CD4-positive, alpha-beta T cell (primary cell): ENCODE data around the gene NOPCHAP1. TPM values are rescaled to one million over a fixed set of nuclear protein-coding genes. Genes with fewer than 3 reads are reported as not detected.

Experiments
- ATAC-seq: fragments of 200-7000 bp; cut with Tn5 transposase; one replicate; pipeline ENCODE4 v1.10.0; 2022; ENCODE audit warnings: mild to moderate bottlenecking; ENCODE audit not compliant: poor library complexity
- CTCF ChIA-PET: fragments of 350-600 bp; sonication (Branson Sonifier 250); formaldehyde crosslinking; loops from one replicate; lab custom pipeline; 2021; ENCODE audit warnings: antibody characterized with exemption, inconsistent platforms; lab: Charles Lee
- POLR2A ChIA-PET: fragments of 350-600 bp; sonication (Branson Sonifier 250); formaldehyde crosslinking; loops from one replicate; lab custom pipeline; 2021; ENCODE audit warnings: antibody characterized with exemption, inconsistent platforms; lab: Charles Lee
- DNase-seq, 14 experiments: peaks; one replicate each; pipeline ENCODE4 v3.0.0-alpha.2; 2013 to 2020; ENCODE audit warnings: mixed read lengths in 2 of 14
- H3K27ac ChIP-seq, 2 donors: one replicate each; pipeline versions ENCODE4 v1.5.1 to v1.7.0; 2013; ENCODE audit warnings: low read length in 2 of 2, low read depth in 1 of 2, mild to moderate bottlenecking in 1 of 2
- H3K27me3 ChIP-seq, 2 experiments: 1 replicate in 1 of 2; 2 replicates in 1 of 2; pipeline versions ENCODE4 v1.6.1 to v1.7.0; 2013; ENCODE audit warnings: low read length in 2 of 2, control low read depth in 1 of 2, mild to moderate bottlenecking in 1 of 2, moderate library complexity in 1 of 2; ENCODE audit not compliant: insufficient read depth in 2 of 2, control insufficient read depth in 1 of 2
- H3K36me3 ChIP-seq: one replicate; pipeline ENCODE4 v1.6.1; 2013; ENCODE audit warnings: low read length, control low read depth; ENCODE audit not compliant: insufficient read depth
- H3K4me1 ChIP-seq: one replicate; pipeline ENCODE4 v1.6.1; 2013; ENCODE audit warnings: low read length, control low read depth; ENCODE audit not compliant: insufficient read depth
- H3K4me3 ChIP-seq: one replicate; pipeline ENCODE4 v1.5.1; 2013; ENCODE audit warnings: mild to moderate bottlenecking, low read length, moderate library complexity
- H3K9me3 ChIP-seq, 2 experiments: 1 replicate in 1 of 2; 2 replicates in 1 of 2; pipeline versions ENCODE4 v1.6.1 to v1.7.0; 2013; ENCODE audit warnings: low read length in 2 of 2, mild to moderate bottlenecking in 2 of 2, control low read depth in 1 of 2, moderate library complexity in 1 of 2; ENCODE audit not compliant: control insufficient read depth in 1 of 2, insufficient read depth in 1 of 2
- H3K27ac Mint-ChIP-seq: one replicate; pipeline ENCODE4 v1.8.0; 2020; ENCODE audit warnings: mixed read lengths
- H3K27me3 Mint-ChIP-seq: one replicate; pipeline ENCODE4 v1.8.0; 2021; ENCODE audit warnings: mixed read lengths
- H3K36me3 Mint-ChIP-seq: one replicate; pipeline ENCODE4 v1.8.0; 2021; ENCODE audit warnings: low read depth, mixed read lengths
- H3K4me1 Mint-ChIP-seq: one replicate; pipeline ENCODE4 v1.8.0; 2021; ENCODE audit warnings: low read depth, mixed read lengths
- H3K4me3 Mint-ChIP-seq: one replicate; pipeline ENCODE4 v1.8.0; 2020; ENCODE audit warnings: mild to moderate bottlenecking, mixed read lengths
- H3K9me3 Mint-ChIP-seq: one replicate; pipeline ENCODE4 v1.8.0; 2020; ENCODE audit warnings: mixed read lengths
- CTCF ChIP-seq: fragments of 200-600 bp; IDR thresholded peaks from one replicate; pipeline ENCODE4 v1.8.0; 2022; ENCODE audit warnings: antibody characterized with exemption, mild to moderate bottlenecking
- intact Hi-C, 2 experiments: fragments of 100-400 bp; cut with DNase I in 1 of 2; cut with micrococcal nuclease in 1 of 2; formaldehyde crosslinking; loops; one replicate each; pipeline versions ENCODE4 v1.15.1 to v1.9.0; 2023 to 2025; cut with DNase I, micrococcal nuclease
- total RNA-seq, 174 experiments: library from RNA in 2 of 174; stranded (reverse) in 2 of 174; gene quantifications; one replicate each; pipeline ENCODE4 v1.2.3 and lab custom pipeline; 2021 to 2026

Gene NOPCHAP1
- total RNA-seq, 2 experiments from 2014 or later, result 10.1 to 11.8 TPM

- no peak overlapping the region for H3K4me3 ChIP-seq
- ChIA-PET CTCF (no interaction called here), POLR2A (no interaction called here)
- no peak overlapping the region for H3K4me3 Mint-ChIP-seq
- intact Hi-C loops, result no loop called here
- H3K9me3 ChIP-seq, result no peaks in the 10 kb centered on the region
- peaks cover 96% of the 10 kb centered on the region for H3K36me3 Mint-ChIP-seq
- no peaks in the 10 kb centered on the region for H3K4me1 ChIP-seq
- no peak overlapping the region for H3K27ac Mint-ChIP-seq
- H3K9me3 Mint-ChIP-seq, result no peaks in the 10 kb centered on the region
- peaks cover 55% of the 10 kb centered on the region for H3K36me3 ChIP-seq
- no peak overlapping the region for H3K27ac ChIP-seq
- no peaks in the 10 kb centered on the region for H3K27me3 Mint-ChIP-seq
- ATAC-seq (no peak), DNase-seq (no peak)
- no peak for TF ChIP-seq CTCF
- no peaks in the 10 kb centered on the region for H3K27me3 ChIP-seq
- H3K4me1 Mint-ChIP-seq, result peaks cover 13% of the 10 kb centered on the region
Measured at GRCh38 chr12:104999347-104999685, 13.2 kb downstream of the NOPCHAP1 start.

GRCh38 chr12:105001476-105001875, 15.4 kb downstream of the NOPCHAP1 start:
- Histone ChIP-seq H3K27me3 (no peaks in the 10 kb centered on the region), H3K9me3 (no peaks in the 10 kb centered on the region), H3K36me3 (peaks cover 45% of the 10 kb centered on the region), H3K4me3 (no peak overlapping the region), H3K4me1 (no peaks in the 10 kb centered on the region), H3K27ac (no peak overlapping the region)
- Mint-ChIP-seq H3K9me3 (no peaks in the 10 kb centered on the region), H3K36me3 (peaks cover 96% of the 10 kb centered on the region), H3K4me3 (no peak overlapping the region), H3K27me3 (no peaks in the 10 kb centered on the region), H3K27ac (no peak overlapping the region), H3K4me1 (peaks cover 13% of the 10 kb centered on the region)
- CTCF ChIA-PET, result interaction anchor here (1.0 kb wide), 1 partner anchor 10 kb away, joined by 3 read pairs; no protein-coding TSS in a partner anchor
- ATAC-seq (no peak), DNase-seq (no peak)
- TF ChIP-seq CTCF, result no peak
- intact Hi-C loops, result no loop called here
- POLR2A ChIA-PET, result interaction anchor here (0.6 kb wide), 1 partner anchor 25 kb away, joined by 4 read pairs; no protein-coding TSS in a partner anchor

- Mint-ChIP-seq H3K27me3 (no peaks in the 10 kb centered on the region), H3K36me3 (peaks cover 73% of the 10 kb centered on the region), H3K9me3 (peaks cover 5% of the 10 kb centered on the region), H3K4me3 (no peak overlapping the region), H3K27ac (no peak overlapping the region), H3K4me1 (no peaks in the 10 kb centered on the region)
- Histone ChIP-seq H3K36me3 (peaks cover 5% of the 10 kb centered on the region), H3K4me3 (no peak overlapping the region), H3K27ac (no peak overlapping the region), H3K4me1 (no peaks in the 10 kb centered on the region), H3K9me3 (no peaks in the 10 kb centered on the region), H3K27me3 (no peaks in the 10 kb centered on the region)
- CTCF ChIA-PET, result no interaction called here
- intact Hi-C loops, result no loop called here
- no peak for ATAC-seq
- no peak for DNase-seq
- POLR2A ChIA-PET, result no interaction called here
- no peak for TF ChIP-seq CTCF
Measured at GRCh38 chr12:105013892-105014291, 27.8 kb downstream of the NOPCHAP1 start.
